GM12878 (cell line): ENCODE measurements around the gene TNNC2. TPM values are rescaled to one million over a fixed set of nuclear protein-coding genes. Genes with fewer than 3 reads are reported as not detected.

Source experiments
- ATAC-seq: fragments of 200-7000 bp; cut with Tn5 transposase; 3 replicates; pipeline ENCODE4 v1.9.1; 2020; ENCODE audit warnings: mild to moderate bottlenecking, moderate library complexity
- BruUV-seq: library from RNA; stranded (reverse); fragments of 400-500 nt; replicated peaks from 2 replicates; lab custom pipeline; 2021; lab: Mats Ljungman, UMichigan
- CTCF ChIA-PET: fragments of 300-600 bp; sonication (Branson Sonifier 250); formaldehyde crosslinking; extraction: SDS; loops from one replicate; lab custom pipeline; 2021; ENCODE audit warnings: inconsistent platforms; lab: Yijun Ruan, JAX
- POLR2A ChIA-PET: fragments of 350-600 bp; formaldehyde crosslinking; extraction: SDS; loops from one replicate; lab custom pipeline; 2021; ENCODE audit warnings: inconsistent platforms; lab: Charles Lee
- RAD21 ChIA-PET: fragments of 300-600 bp; sonication (Branson Sonifier 250); formaldehyde crosslinking; loops from one replicate; lab custom pipeline; 2023; ENCODE audit warnings: antibody characterized with exemption; ENCODE audit not compliant: unreplicated experiment; lab: Charles Lee
- SMC1A ChIA-PET: fragments of 300-600 bp; sonication (Branson Sonifier 250); formaldehyde crosslinking; loops from one replicate; lab custom pipeline; 2023; ENCODE audit not compliant: unreplicated experiment, uncharacterized antibody; lab: Charles Lee
- DNase-seq: peaks from one replicate; pipeline ENCODE4 v3.0.0-alpha.2; 2011; ENCODE audit warnings: low read depth, low spot score
- FAIRE-seq: peaks from 3 replicates; lab custom pipeline; 2011; peaks lifted over from hg19 to GRCh38; lab: Jason Lieb, UNC
- H2AFZ ChIP-seq: 2 replicates; pipeline ENCODE4 v1.6.0; 2011; ENCODE audit warnings: low read depth, low read length, control low read depth; ENCODE audit not compliant: control insufficient read depth
- H3K27ac ChIP-seq: 2 replicates; pipeline ENCODE4 v1.5.1; 2011; ENCODE audit warnings: control low read depth; ENCODE audit not compliant: control insufficient read depth, insufficient read depth
- H3K27me3 ChIP-seq, 2 experiments: replicated peaks in 1 of 2; 2 replicates each; pipeline versions ENCODE4 v1.6.0 to v1.6.1; 2011; ENCODE audit warnings: low read length in 1 of 2; ENCODE audit not compliant: control insufficient read depth in 2 of 2, insufficient read depth in 2 of 2
- H3K36me3 ChIP-seq, 2 experiments: 2 replicates each; pipeline ENCODE4 v1.5.1; 2011; ENCODE audit warnings: low read length in 1 of 2; ENCODE audit not compliant: control insufficient read depth in 2 of 2, insufficient read depth in 2 of 2
- H3K4me1 ChIP-seq: 2 replicates; pipeline ENCODE4 v1.6.1; 2011; ENCODE audit warnings: mild to moderate bottlenecking, low read length, moderate library complexity, mixed read lengths; ENCODE audit not compliant: control insufficient read depth, insufficient read depth
- H3K4me2 ChIP-seq: 2 replicates; pipeline ENCODE4 v1.6.0; 2011; ENCODE audit warnings: control low read depth; ENCODE audit not compliant: control insufficient read depth, insufficient read depth
- H3K4me3 ChIP-seq: fragments of 200-600 bp; sonication (generic); 2 replicates; pipeline ENCODE4 v1.5.1; 2016
- H3K79me2 ChIP-seq: 2 replicates; pipeline ENCODE4 v1.6.0; 2011; ENCODE audit warnings: low read length; ENCODE audit not compliant: control insufficient read depth, insufficient read depth
- H3K9ac ChIP-seq: 2 replicates; pipeline ENCODE4 v1.8.0; 2011; ENCODE audit warnings: low read length, control low read depth, mixed read lengths; ENCODE audit not compliant: control insufficient read depth, insufficient read depth
- H3K9me3 ChIP-seq: replicated peaks from 3 replicates; pipeline ENCODE4 v1.5.1; 2011; ENCODE audit warnings: mild to moderate bottlenecking, low read length; ENCODE audit not compliant: control insufficient read depth, insufficient read depth
- H4K20me1 ChIP-seq: 2 replicates; pipeline ENCODE4 v1.6.0; 2011; ENCODE audit not compliant: control insufficient read depth, insufficient read depth
- SP1 ChIP-seq: IDR thresholded peaks from one replicate; pipeline ENCODE4 v1.6.1; 2011; ENCODE audit warnings: low read depth, low read length
- SPI1 ChIP-seq: IDR thresholded peaks from 2 replicates; pipeline ENCODE4 v1.6.1; 2011; ENCODE audit warnings: low read depth, mild to moderate bottlenecking, low read length, moderate library complexity, borderline replicate concordance; ENCODE audit not compliant: insufficient read depth
- SUPT20H ChIP-seq: IDR thresholded peaks from 2 replicates; pipeline ENCODE4 v1.6.1; 2011; ENCODE audit warnings: low read depth, mild to moderate bottlenecking, low read length, moderate library complexity, borderline replicate concordance; ENCODE audit not compliant: control insufficient read depth
- WGBS: methylation state at CpG from one replicate; pipeline ENCODE4 v1.1.6; 2016; ENCODE audit warnings: low lambda C conversion rate; ENCODE audit not compliant: insufficient replicate concordance, insufficient coverage; ENCODE audit errors: missing lambda C conversion rate; 5-methylcytosine and 5-hydroxymethylcytosine counted together
- in situ Hi-C: fragments of 300-500 bp; cut with MboI; formaldehyde crosslinking; loops from 9 replicates; pipeline ENCODE4 v1.14.3; 2018; ENCODE audit warnings: mixed read lengths
- intact Hi-C: fragments of 100-400 bp; cut with micrococcal nuclease; formaldehyde crosslinking; loops from one replicate; pipeline ENCODE4 v1.14.2; 2022; ENCODE audit not compliant: unreplicated experiment
- polyA plus RNA-seq, 11 experiments: library from polyadenylated mRNA; depleted of rRNA in 4 of 11; unstranded in 6 of 11; stranded (reverse) in 5 of 11; fragments of >200 nt; fragmentation: Nextera tagmentation in 4 of 11; fragmentation: Illumina TruSeq in 1 of 11; extraction: Ambion mirVana in 4 of 11; extraction: Trizol in 1 of 11; gene quantifications; 1 replicate in 1 of 11; 2 replicates in 10 of 11; pipeline versions ENCODE4 v1.2.1 to v1.2.3, GENCODE V29; 2011 to 2016; ENCODE audit warnings: inconsistent platforms in 2 of 11, missing spikeins in 2 of 11, low read depth in 1 of 11
- total RNA-seq, 4 experiments: library from RNA; depleted of rRNA in 3 of 4; stranded (reverse); fragments of >200 nt in 3 of 4; fragmentation: Illumina TruSeq in 1 of 4; extraction: Trizol in 1 of 4; gene quantifications; 2 replicates each; pipeline versions ENCODE4 v1.2.1 to v1.2.3, GENCODE V29; 2013 to 2021
- TF ChIP-seq, protein P1 (sequence below): fragments of 450-650 bp; IDR thresholded peaks from 2 replicates; pipeline ENCODE4 v1.6.1; 2017; ENCODE audit warnings: mild to moderate bottlenecking

Gene TNNC2
- total and polyA plus RNA-seq, 10 of the 15 experiments (the other 5 are each of a cell fraction or from before 2014, with no cell fraction given), result 0.37 TPM; not detected in 9

DNA sequence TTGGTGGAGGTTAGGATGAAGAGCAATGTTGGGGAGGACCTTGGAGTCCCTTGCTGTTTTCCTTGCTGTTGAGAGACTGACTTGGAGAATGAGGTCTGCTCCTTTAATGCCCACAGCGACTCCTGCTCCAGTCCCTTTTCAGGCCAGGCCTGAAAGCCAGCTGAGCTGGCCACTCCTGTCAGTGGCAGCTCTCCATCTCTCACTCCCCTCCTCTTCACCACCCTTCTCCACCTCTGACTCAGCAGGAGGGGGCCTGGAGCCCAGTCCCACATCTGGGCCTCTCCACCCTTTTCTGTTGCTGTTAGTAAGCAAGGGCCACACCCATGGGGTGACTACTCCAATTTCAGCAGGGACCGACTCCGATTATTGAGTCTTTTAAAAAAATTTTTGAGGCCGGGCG lies 8.7 kb upstream of the TNNC2 start (continued):
- TF ChIP-seq, protein P1, sequence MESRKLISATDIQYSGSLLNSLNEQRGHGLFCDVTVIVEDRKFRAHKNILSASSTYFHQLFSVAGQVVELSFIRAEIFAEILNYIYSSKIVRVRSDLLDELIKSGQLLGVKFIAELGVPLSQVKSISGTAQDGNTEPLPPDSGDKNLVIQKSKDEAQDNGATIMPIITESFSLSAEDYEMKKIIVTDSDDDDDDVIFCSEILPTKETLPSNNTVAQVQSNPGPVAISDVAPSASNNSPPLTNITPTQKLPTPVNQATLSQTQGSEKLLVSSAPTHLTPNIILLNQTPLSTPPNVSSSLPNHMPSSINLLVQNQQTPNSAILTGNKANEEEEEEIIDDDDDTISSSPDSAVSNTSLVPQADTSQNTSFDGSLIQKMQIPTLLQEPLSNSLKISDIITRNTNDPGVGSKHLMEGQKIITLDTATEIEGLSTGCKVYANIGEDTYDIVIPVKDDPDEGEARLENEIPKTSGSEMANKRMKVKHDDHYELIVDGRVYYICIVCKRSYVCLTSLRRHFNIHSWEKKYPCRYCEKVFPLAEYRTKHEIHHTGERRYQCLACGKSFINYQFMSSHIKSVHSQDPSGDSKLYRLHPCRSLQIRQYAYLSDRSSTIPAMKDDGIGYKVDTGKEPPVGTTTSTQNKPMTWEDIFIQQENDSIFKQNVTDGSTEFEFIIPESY, result no peak
- TF ChIP-seq SUPT20H, result no peak

DNA sequence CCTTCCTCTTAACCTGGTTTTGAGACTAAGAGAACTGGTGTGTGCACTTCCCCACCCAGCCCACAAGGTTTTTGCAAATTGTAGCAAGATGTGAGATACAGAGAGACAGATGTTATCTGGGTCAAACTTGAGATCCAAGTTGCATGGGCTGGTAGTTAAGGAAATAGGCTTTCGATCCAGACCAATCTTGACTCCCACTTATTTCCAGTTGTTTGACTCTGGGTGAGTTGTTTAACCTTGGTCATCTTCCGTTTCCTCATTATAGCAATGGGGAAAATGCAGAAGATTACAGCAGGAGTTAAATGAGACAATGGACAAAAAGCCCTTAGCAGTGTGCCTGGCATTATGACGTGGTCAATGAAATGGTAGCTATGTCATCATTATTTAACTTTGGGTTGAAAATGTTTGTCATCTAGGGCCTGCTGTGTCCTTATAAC lies 8.2 kb upstream of the TNNC2 start:
- in situ Hi-C loops, result no loop called here
- ChIA-PET RAD21 (no interaction called here), CTCF (interaction anchor here (1.6 kb wide), 1 partner anchor 17 kb away, joined by 4 read pairs; no protein-coding TSS in a partner anchor), SMC1A (no interaction called here), POLR2A (no interaction called here)
- no peaks in the 10 kb centered on the region for H3K36me3 ChIP-seq
- FAIRE-seq (no peak), ATAC-seq (no peak), DNase-seq (no peak)
- H3K27ac ChIP-seq, result no peak overlapping the region
- intact Hi-C loops, result no loop called here
- no peak overlapping the region for H3K9ac ChIP-seq
- no peaks in the 10 kb centered on the region for H3K79me2 ChIP-seq
- H3K4me1 ChIP-seq, result peaks cover 3% of the 10 kb centered on the region
- H2AFZ ChIP-seq, result no peak overlapping the region
- BruUV-seq, result no TSS peak
- TF ChIP-seq SPI1, result peak; percentile 26; the same call in 1 of the 2 replicates
- no peak for TF ChIP-seq SP1
- H3K9me3 ChIP-seq, result no peaks in the 10 kb centered on the region
- no peak overlapping the region for H3K4me2 ChIP-seq
- no peaks in the 10 kb centered on the region for H3K27me3 ChIP-seq
- no peak overlapping the region for H3K4me3 ChIP-seq
- no peaks in the 10 kb centered on the region for H4K20me1 ChIP-seq
- 91% methylated on average over 3 of the region's 3 CpGs for WGBS
